Measurements from ENCODE around the gene RLN3.

- peak in 2 of 3 experiments; percentile 16 to 31 for TF ChIP-seq CTCF (IDR thresholded peaks at IDR 0.05)
- no peak for TF ChIP-seq POLR2A (IDR thresholded peaks at IDR 0.05)
Measured at GRCh38 chr19:14006085-14006765, 21.7 kb upstream of the RLN3 start, which contains the start of gene RFX1.
